ENCODE results near the gene NIM1K.

NIM1K gene

DNA sequence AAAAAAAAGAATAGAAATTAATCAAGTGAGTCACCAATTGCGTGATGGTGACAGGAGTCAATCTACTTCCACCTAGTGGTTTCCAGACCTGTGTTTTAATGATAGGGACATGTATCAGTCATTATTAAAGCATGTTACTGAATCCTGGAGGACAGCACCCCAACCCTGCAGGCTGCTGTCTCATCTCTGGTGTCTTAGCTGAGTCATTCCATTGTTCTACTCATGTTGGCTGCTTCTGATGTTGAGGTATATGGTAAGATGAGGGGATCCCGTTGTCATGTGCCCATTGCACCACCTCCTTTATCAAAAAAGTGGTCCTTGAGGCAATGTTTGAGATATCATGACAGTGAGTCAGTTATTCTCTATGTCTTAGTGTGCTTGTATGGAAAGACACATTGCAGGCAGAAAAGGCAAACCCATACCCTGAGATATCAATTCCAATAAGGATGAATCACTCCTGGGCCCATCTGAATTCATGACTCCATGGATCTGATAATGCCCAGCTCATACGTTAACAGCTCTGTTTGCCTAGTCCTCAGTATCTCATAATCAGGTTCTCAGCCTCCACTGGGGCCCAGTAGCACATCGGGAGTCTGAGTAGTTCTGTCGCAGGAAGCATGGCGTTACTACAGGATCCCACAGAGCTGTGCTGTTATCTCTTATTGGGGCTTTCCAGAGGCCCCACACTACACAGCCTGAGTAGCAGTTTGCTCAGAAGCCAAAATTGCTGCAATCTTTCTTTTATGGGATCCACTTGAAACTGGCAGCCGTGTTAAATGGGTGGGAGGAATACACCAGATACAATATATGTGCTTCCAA is 90.0 kb downstream of the NIM1K start:
- Histone ChIP-seq H3K4me3 (ENCODE audit: low read length) (no peak overlapping the region), H2AFZ (ENCODE audit: low read depth, low read length) (no peak overlapping the region), H3K27me3 (ENCODE audit: insufficient read depth, low read length) (no peaks in the 10 kb centered on the region), H3K36me3 (ENCODE audit: insufficient read depth, low read length) (peaks cover 7% of the 10 kb centered on the region), H3K9me3 (ENCODE audit: low read length) (no peaks in the 10 kb centered on the region), H3K4me1 (ENCODE audit: insufficient read depth, low read length) (no peaks in the 10 kb centered on the region)

DNA sequence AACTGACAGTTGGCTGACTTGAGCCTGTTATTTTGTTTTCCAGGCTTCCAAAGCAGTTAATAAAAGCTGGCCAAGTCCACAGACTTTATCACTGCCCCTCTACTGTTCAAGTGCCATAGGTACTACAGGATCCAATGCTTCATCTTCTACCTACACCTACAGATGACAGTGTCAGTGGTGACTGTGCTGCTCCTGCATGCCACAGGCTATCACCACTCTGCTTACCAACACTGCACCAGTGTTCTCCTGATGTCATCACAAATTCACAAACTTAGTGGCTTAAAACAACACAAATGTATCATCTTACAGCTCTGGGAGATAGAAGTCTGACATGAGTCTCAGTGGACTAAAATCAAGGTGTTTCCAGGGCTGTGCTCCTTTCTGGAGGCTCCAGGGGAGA is 94.6 kb downstream of the NIM1K start:
- H3K4me3 ChIP-seq (ENCODE audit: low read length) = no peak overlapping the region
- H3K4me1 ChIP-seq (ENCODE audit: insufficient read depth, low read length) = no peaks in the 10 kb centered on the region
- no peaks in the 10 kb centered on the region for H3K27me3 ChIP-seq (ENCODE audit: insufficient read depth, low read length)
- H3K9me3 ChIP-seq (ENCODE audit: low read length) = no peaks in the 10 kb centered on the region
- H3K36me3 ChIP-seq (ENCODE audit: insufficient read depth, low read length) = peaks cover 53% of the 10 kb centered on the region
- H2AFZ ChIP-seq (ENCODE audit: low read depth, low read length) = no peak overlapping the region

DNA sequence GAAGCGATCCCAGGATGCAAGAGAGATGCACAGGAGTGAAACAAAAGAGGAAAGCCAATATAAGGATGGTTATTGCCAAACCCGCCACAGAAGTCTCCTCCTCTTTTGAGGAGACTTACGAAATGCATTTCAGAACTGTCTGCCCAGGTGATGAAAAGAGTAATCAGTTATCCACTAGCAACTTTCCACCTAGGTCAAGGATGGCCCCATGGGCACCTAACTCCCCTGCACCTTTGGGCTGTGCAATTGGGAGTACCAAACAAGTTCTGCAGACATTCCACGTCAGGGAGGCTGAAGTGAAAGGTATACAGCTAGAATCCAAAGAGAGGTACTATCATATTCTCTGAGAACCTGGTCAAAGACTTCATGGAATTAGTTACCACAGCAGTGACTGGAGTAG is 95.5 kb downstream of the NIM1K start:
- Histone ChIP-seq H3K27me3 (ENCODE audit: insufficient read depth, low read length) (no peaks in the 10 kb centered on the region), H3K9me3 (ENCODE audit: low read length) (no peaks in the 10 kb centered on the region), H3K4me3 (ENCODE audit: low read length) (no peak overlapping the region), H2AFZ (ENCODE audit: low read depth, low read length) (no peak overlapping the region), H3K36me3 (ENCODE audit: insufficient read depth, low read length) (peaks cover 59% of the 10 kb centered on the region), H3K4me1 (ENCODE audit: insufficient read depth, low read length) (no peaks in the 10 kb centered on the region)

DNA sequence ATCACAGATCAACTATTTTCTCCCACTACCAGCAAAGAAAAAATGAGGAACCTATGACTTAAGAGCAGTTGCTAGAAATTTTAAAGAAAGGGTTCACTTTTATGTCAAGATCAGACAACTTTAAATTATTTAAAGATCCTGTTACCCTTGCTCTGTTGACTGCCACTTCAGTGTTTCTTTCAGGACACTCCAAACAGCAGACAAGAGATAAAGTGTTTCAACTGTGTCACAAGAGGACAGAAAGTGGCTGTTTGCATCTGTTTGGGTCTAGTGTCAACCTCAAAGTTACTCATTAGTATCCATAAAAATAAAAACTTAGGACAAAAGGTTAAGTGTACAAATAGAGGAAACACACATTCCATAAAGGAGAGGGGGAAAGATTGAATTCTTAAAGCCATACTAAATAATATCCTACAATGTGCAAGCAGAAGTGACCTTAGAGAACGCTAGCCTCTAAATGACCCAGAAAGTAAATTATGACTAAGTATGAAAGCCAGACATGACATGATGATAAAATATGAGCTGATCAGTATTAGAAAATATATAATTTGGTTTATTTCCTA is 96.3 kb downstream of the NIM1K start:
- Histone ChIP-seq H3K27me3 (ENCODE audit: insufficient read depth, low read length) (no peaks in the 10 kb centered on the region), H3K4me1 (ENCODE audit: insufficient read depth, low read length) (no peaks in the 10 kb centered on the region), H2AFZ (ENCODE audit: low read depth, low read length) (no peak overlapping the region), H3K36me3 (ENCODE audit: insufficient read depth, low read length) (peaks cover 67% of the 10 kb centered on the region), H3K9me3 (ENCODE audit: low read length) (no peaks in the 10 kb centered on the region), H3K4me3 (ENCODE audit: low read length) (no peak overlapping the region)

DNA sequence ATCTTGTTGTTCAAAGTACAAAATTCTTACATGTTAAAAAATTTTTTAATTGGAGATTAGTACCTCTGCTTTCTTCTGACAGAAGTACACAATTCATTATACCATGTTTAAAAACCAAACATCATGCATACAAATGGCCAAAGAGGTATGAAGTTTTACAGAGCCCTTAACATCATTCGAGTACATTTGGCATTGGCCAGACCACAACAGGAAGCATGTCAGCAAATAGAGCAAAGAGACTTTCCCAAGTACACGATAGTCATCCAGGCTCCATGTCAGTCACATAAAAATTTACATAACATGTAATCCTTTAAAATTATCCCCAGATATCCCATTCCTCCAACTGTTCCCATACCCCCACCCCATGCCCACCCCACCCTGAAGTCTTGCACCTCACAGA is 98.7 kb downstream of the NIM1K start:
- H3K36me3 ChIP-seq (ENCODE audit: insufficient read depth, low read length) = peaks cover 91% of the 10 kb centered on the region

DNA sequence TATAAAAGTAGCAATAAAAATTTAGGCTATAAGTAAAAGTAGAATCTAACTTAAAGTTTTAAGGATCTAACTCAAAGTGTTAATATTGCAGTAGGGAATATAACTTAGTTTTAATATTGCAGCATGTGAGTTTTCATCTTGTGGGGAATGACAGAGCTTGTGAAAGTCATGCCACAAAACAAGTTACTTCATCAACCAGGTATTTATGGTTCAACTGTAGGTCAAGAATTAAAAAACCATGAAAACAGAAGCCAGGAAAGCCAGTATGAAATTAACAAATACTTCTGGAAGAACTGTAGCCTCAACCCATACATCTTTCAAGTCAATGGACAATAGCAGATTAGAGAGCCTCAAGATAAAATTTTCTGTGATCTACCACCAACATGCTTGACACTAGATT is 102.2 kb downstream of the NIM1K start:
- Histone ChIP-seq H3K4me3 (ENCODE audit: low read length) (no peak overlapping the region), H3K27me3 (ENCODE audit: insufficient read depth, low read length) (no peaks in the 10 kb centered on the region), H3K4me1 (ENCODE audit: insufficient read depth, low read length) (no peaks in the 10 kb centered on the region), H3K36me3 (ENCODE audit: insufficient read depth, low read length) (peaks cover 95% of the 10 kb centered on the region), H3K9me3 (ENCODE audit: low read length) (no peaks in the 10 kb centered on the region), H2AFZ (ENCODE audit: low read depth, low read length) (no peak overlapping the region)

More for the DNA sequence above, 98.7 kb downstream of the NIM1K start:
- no peak overlapping the region for H2AFZ ChIP-seq (ENCODE audit: low read depth, low read length)
- H3K27me3 ChIP-seq (ENCODE audit: insufficient read depth, low read length) = no peaks in the 10 kb centered on the region
- no peak overlapping the region for H3K4me3 ChIP-seq (ENCODE audit: low read length)
- H3K9me3 ChIP-seq (ENCODE audit: low read length) = no peaks in the 10 kb centered on the region
- no peaks in the 10 kb centered on the region for H3K4me1 ChIP-seq (ENCODE audit: insufficient read depth, low read length)

DNA sequence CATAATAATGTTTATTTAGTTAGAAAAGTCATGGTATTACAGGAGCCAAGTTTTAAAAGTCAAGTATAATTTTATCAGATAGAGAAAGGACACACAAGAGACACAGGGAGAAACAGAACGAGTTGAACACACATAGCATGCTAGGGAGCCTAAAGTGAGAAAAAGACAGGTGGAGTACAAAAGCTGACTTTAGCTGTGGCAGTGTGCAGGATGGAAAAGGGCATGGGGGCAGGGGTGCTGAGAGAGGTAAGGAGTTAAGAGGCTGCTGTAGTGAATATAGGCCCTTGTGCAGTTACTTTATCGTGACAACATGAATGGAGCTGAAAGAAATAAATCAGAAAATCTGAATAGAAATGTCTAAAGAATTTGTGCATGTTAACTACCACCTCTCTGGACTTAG is 103.2 kb downstream of the NIM1K start:
- Histone ChIP-seq H3K9me3 (ENCODE audit: low read length) (no peaks in the 10 kb centered on the region), H3K27me3 (ENCODE audit: insufficient read depth, low read length) (no peaks in the 10 kb centered on the region), H3K4me3 (ENCODE audit: low read length) (no peak overlapping the region), H3K36me3 (ENCODE audit: insufficient read depth, low read length) (peaks cover 93% of the 10 kb centered on the region), H2AFZ (ENCODE audit: low read depth, low read length) (no peak overlapping the region), H3K4me1 (ENCODE audit: insufficient read depth, low read length) (peaks cover under 1% of the 10 kb centered on the region)

DNA sequence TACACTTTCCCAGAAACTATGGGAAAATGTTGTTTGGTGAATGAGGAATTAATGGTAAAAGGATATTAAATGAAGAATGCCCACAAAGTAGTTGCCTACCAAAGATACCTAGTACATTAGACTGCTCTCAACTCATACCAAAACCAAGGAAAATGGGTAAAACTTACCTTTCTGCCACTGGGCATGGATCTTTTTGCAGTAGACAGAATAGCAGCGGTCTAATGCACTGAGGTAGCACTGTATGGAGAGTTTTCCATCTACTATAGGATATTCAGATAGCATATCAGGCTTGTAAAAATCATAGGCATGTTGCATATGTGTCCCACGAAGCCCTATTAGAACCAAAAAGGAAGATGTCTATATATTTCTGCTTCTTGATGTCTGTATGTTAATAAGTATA is 104.8 kb downstream of the NIM1K start:
- H2AFZ ChIP-seq (ENCODE audit: low read depth, low read length) = no peak overlapping the region
- no peaks in the 10 kb centered on the region for H3K9me3 ChIP-seq (ENCODE audit: low read length)
- H3K4me1 ChIP-seq (ENCODE audit: insufficient read depth, low read length) = peaks cover 6% of the 10 kb centered on the region
- H3K4me3 ChIP-seq (ENCODE audit: low read length) = no peak overlapping the region
- peaks cover 93% of the 10 kb centered on the region for H3K36me3 ChIP-seq (ENCODE audit: insufficient read depth, low read length)
- no peaks in the 10 kb centered on the region for H3K27me3 ChIP-seq (ENCODE audit: insufficient read depth, low read length)

DNA sequence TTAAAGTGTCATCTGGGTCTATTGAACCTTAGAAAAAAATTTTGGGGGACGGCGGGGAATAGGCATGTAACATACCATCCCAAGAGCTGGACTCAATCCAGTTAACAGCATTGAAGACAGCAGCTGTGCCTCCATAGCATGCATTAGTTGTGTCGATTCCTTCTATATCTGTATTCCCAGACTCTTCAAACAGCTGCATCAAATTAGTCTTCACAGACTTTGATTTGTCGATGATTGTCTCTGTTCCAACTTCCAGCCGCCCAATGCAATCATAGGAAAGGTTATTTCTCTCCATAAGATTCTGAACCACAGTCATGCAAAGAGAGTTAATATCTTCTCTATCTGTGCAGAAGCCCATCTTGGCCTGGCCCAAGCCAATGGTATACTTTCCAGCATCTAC is 106.4 kb downstream of the NIM1K start:
- H3K27me3 ChIP-seq (ENCODE audit: insufficient read depth, low read length) = no peaks in the 10 kb centered on the region
- no peak overlapping the region for H3K4me3 ChIP-seq (ENCODE audit: low read length)
- H3K4me1 ChIP-seq (ENCODE audit: insufficient read depth, low read length) = peaks cover 22% of the 10 kb centered on the region
- no peaks in the 10 kb centered on the region for H3K9me3 ChIP-seq (ENCODE audit: low read length)
- no peak overlapping the region for H2AFZ ChIP-seq (ENCODE audit: low read depth, low read length)
- H3K36me3 ChIP-seq (ENCODE audit: insufficient read depth, low read length) = peaks cover 94% of the 10 kb centered on the region

DNA sequence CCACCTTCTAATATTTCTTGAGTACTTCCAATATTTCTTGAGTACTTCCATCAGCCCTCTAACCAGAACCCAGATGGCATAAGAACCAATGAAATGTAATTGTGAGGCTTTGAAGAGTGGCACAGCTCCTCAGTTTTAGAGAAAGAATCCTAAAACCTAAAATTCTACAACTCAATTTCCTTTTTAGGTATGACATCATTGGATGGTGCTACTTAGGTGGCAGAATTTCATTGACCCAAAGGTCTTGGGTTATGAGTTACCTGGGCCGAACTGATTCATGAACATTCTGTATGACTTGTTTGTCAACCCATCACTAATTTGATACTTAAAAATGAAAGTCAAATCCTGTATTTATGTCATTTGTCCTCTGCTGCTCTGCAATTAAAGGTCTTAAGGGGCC is 108.1 kb downstream of the NIM1K start:
- H3K4me1 ChIP-seq (ENCODE audit: insufficient read depth, low read length) = peaks cover 33% of the 10 kb centered on the region
- peaks cover 92% of the 10 kb centered on the region for H3K36me3 ChIP-seq (ENCODE audit: insufficient read depth, low read length)
- H2AFZ ChIP-seq (ENCODE audit: low read depth, low read length) = no peak overlapping the region
- H3K27me3 ChIP-seq (ENCODE audit: insufficient read depth, low read length) = no peaks in the 10 kb centered on the region
- no peak overlapping the region for H3K4me3 ChIP-seq (ENCODE audit: low read length)
- no peaks in the 10 kb centered on the region for H3K9me3 ChIP-seq (ENCODE audit: low read length)

DNA sequence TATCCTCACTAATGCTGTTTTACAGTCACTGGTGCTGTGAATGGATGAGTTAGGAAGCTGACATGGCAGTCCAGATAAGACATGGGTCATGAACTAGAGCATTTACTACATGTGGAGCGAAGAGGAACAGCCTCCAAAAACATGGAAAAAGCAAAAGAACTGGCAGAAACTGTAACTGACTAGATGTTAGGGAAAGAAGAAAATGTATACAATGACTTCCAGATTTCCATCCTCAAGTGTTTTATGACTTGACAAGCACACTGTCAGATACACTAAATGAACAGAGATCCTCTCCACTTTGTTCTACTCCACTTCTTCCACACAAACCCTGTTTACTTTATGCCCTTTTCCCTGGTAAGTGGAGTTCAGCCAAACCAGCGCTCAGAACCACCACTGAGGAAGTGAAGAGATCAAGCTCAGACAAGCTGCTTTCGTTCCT is 109.6 kb downstream of the NIM1K start:
- H2AFZ ChIP-seq (ENCODE audit: low read depth, low read length) = no peak overlapping the region
- H3K27me3 ChIP-seq (ENCODE audit: insufficient read depth, low read length) = no peaks in the 10 kb centered on the region
- H3K4me3 ChIP-seq (ENCODE audit: low read length) = no peak overlapping the region
- peaks cover 42% of the 10 kb centered on the region for H3K4me1 ChIP-seq (ENCODE audit: insufficient read depth, low read length)
- H3K9me3 ChIP-seq (ENCODE audit: low read length) = no peaks in the 10 kb centered on the region
- H3K36me3 ChIP-seq (ENCODE audit: insufficient read depth, low read length) = peaks cover 83% of the 10 kb centered on the region

DNA sequence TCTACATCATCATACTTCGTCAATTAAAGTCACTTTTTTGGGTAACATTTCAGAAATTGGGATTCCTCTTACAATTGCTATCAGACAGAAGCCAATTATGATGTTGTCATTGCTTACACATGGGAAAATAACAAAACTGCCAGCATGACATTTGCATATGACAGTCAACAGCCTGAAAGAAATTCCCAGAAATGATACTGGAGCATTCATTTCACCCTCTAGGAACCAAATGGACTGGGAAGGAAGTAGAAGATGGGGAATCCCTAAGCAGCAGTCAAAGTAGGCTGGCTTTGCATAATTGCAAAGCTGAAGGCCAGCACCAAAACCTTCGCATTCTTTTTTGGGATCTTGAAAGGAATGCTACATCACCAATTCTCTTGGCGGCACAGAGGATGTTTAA is 110.5 kb downstream of the NIM1K start:
- H2AFZ ChIP-seq (ENCODE audit: low read depth, low read length) = no peak overlapping the region
- peaks cover 77% of the 10 kb centered on the region for H3K36me3 ChIP-seq (ENCODE audit: insufficient read depth, low read length)
- H3K27me3 ChIP-seq (ENCODE audit: insufficient read depth, low read length) = no peaks in the 10 kb centered on the region
- H3K4me1 ChIP-seq (ENCODE audit: insufficient read depth, low read length) = peaks cover 48% of the 10 kb centered on the region
- H3K9me3 ChIP-seq (ENCODE audit: low read length) = no peaks in the 10 kb centered on the region
- no peak overlapping the region for H3K4me3 ChIP-seq (ENCODE audit: low read length)

DNA sequence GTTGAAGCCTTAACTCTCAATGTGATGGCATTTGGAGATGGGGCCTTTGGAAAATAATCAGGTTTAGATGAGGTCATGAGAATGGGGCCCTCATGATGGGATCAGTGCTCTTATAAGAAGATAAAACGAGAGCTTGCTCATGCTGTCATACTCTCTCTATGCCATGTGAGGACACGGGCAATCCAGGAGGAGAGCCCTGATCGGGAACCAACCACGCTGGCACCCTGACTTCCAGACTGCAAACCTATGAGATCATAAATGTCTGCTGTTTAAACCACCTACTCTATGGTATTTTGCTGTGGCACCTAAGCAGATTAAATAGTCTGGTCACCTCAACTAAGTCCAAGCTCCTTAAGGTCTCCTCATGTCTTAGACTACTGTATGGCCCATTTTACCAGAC is 111.2 kb downstream of the NIM1K start:
- Histone ChIP-seq H3K9me3 (ENCODE audit: low read length) (no peaks in the 10 kb centered on the region), H3K36me3 (ENCODE audit: insufficient read depth, low read length) (peaks cover 77% of the 10 kb centered on the region), H3K4me3 (ENCODE audit: low read length) (no peak overlapping the region), H3K4me1 (ENCODE audit: insufficient read depth, low read length) (peaks cover 55% of the 10 kb centered on the region), H3K27me3 (ENCODE audit: insufficient read depth, low read length) (no peaks in the 10 kb centered on the region), H2AFZ (ENCODE audit: low read depth, low read length) (no peak overlapping the region)
